Measurements from ENCODE around the gene PRKCE. TPM values are rescaled to one million over a fixed set of nuclear protein-coding genes. Genes with fewer than 3 reads are reported as not detected.

The PRKCE gene
- total RNA-seq, 1 experiment from 2014 or later, result 2.4 TPM

- TF ChIP-seq EZH2 (IDR thresholded peaks at IDR 0.05; ENCODE audit: borderline replicate concordance, low read depth, low read length, poor library complexity, severe bottlenecking) (no peak), CTCF (conservative IDR thresholded peaks at IDR 0.05; ENCODE audit: low read depth, low read length) (no peak)
- Histone ChIP-seq H3K9me3 (ENCODE audit: low read depth, low read length, poor library complexity, severe bottlenecking) (no peaks in the 10 kb centered on the region), H3K4me3 (ENCODE audit: low read depth, low read length, poor library complexity, severe bottlenecking) (no peak overlapping the region), H3K27ac (ENCODE audit: low read depth, low read length, poor library complexity, severe bottlenecking) (no peak overlapping the region), H3K27me3 (replicated peaks; ENCODE audit: insufficient read depth, low read depth, low read length, poor library complexity) (no peaks in the 10 kb centered on the region), H3K4me1 (ENCODE audit: insufficient read depth, low read length, poor library complexity, severe bottlenecking) (no peaks in the 10 kb centered on the region), H3K36me3 (ENCODE audit: insufficient read depth, low read length, poor library complexity, severe bottlenecking) (no peaks in the 10 kb centered on the region)
- no peak for DNase-seq (ENCODE audit: low spot score)
- intact Hi-C loops (cut with micrococcal nuclease; ENCODE audit: unreplicated experiment), result no loop called here
- no TSS peak for BruUV-seq (replicated peaks)
- CTCF ChIA-PET, result no interaction called here
- POLR2A ChIA-PET (ENCODE audit: low non-redundant PET), result no interaction called here
These were observed 406.7 kb downstream of the PRKCE start for GRCh38 chr2:46058140-46058539.

DNA sequence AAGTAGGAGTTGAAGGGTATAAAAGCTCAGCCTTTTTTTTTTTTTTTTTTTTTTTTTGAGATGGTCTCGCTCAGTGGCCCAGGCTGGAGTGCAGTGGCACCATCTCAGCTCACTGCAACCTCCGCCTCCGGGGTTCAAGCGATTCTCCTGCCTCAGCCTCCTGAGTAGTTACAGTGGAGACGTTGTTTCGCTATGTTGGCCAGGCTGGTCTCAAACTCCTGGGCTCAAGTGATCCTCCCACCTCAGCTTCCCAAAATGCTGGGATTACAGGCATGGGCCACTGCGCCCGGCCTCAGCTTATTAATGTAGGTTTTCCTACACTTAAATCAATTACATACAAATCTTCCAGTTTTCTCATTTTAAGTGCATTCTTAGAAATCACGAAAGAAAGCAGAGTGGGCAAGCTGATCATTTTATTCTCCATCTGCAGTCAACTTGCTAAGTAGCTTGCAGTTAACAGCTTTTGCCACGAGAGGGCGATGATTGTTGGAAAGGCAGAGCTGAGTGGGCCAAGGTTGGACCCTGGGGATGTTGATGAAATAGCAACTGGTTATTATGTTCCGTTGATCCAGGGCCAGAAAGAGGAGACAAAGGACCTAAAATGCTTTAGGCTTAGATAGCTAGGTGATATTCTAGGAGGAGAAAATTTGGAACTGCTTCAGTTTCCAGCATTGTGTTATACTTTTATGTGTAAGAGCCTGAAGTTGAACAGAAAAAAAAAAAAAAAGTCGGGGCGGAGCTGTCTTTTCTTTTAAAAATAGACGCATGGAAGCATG is 411.4 kb downstream of the PRKCE start:
- no peak overlapping the region for H3K4me3 ChIP-seq (ENCODE audit: low read depth, low read length, poor library complexity, severe bottlenecking)
- DNase-seq (ENCODE audit: low spot score), result peak; percentile 79
- CTCF ChIA-PET, result interaction anchor here (0.5 to 1.3 kb wide), 9 partner anchors 8 to 800 kb away, joined by 3 to 8 read pairs (median 4); no protein-coding TSS in a partner anchor
- BruUV-seq (replicated peaks), result no TSS peak
- no peaks in the 10 kb centered on the region for H3K4me1 ChIP-seq (ENCODE audit: insufficient read depth, low read length, poor library complexity, severe bottlenecking)
- H3K36me3 ChIP-seq (ENCODE audit: insufficient read depth, low read length, poor library complexity, severe bottlenecking), result no peaks in the 10 kb centered on the region
- POLR2A ChIA-PET (ENCODE audit: low non-redundant PET), result interaction anchor here (0.5 kb wide), 1 partner anchor 287 kb away, joined by 6 read pairs; no protein-coding TSS in a partner anchor
- H3K27ac ChIP-seq (ENCODE audit: low read depth, low read length, poor library complexity, severe bottlenecking), result no peak overlapping the region
- no peaks in the 10 kb centered on the region for H3K27me3 ChIP-seq (replicated peaks; ENCODE audit: insufficient read depth, low read depth, low read length, poor library complexity)
- intact Hi-C loops (cut with micrococcal nuclease; ENCODE audit: unreplicated experiment), result loop anchor here (2.0 kb wide), 1 partner anchor 302 kb away; no protein-coding TSS in a partner anchor
- H3K9me3 ChIP-seq (ENCODE audit: low read depth, low read length, poor library complexity, severe bottlenecking), result no peaks in the 10 kb centered on the region
- TF ChIP-seq EZH2 (IDR thresholded peaks at IDR 0.05; ENCODE audit: borderline replicate concordance, low read depth, low read length, poor library complexity, severe bottlenecking), result no peak
- peak; percentile 86 for TF ChIP-seq CTCF (conservative IDR thresholded peaks at IDR 0.05; ENCODE audit: low read depth, low read length)

GRCh38 chr2:46064396-46064795 is 412.9 kb downstream of the PRKCE start:
- intact Hi-C loops (cut with micrococcal nuclease; ENCODE audit: unreplicated experiment), result no loop called here
- ChIA-PET CTCF (no interaction called here), POLR2A (ENCODE audit: low non-redundant PET) (no interaction called here)
- no TSS peak for BruUV-seq (replicated peaks)
- Histone ChIP-seq H3K27me3 (replicated peaks; ENCODE audit: insufficient read depth, low read depth, low read length, poor library complexity) (no peaks in the 10 kb centered on the region), H3K27ac (ENCODE audit: low read depth, low read length, poor library complexity, severe bottlenecking) (no peak overlapping the region), H3K4me1 (ENCODE audit: insufficient read depth, low read length, poor library complexity, severe bottlenecking) (no peaks in the 10 kb centered on the region), H3K9me3 (ENCODE audit: low read depth, low read length, poor library complexity, severe bottlenecking) (no peaks in the 10 kb centered on the region), H3K36me3 (ENCODE audit: insufficient read depth, low read length, poor library complexity, severe bottlenecking) (no peaks in the 10 kb centered on the region), H3K4me3 (ENCODE audit: low read depth, low read length, poor library complexity, severe bottlenecking) (no peak overlapping the region)
- no peak for TF ChIP-seq CTCF (conservative IDR thresholded peaks at IDR 0.05; ENCODE audit: low read depth, low read length)
- no peak for TF ChIP-seq EZH2 (IDR thresholded peaks at IDR 0.05; ENCODE audit: borderline replicate concordance, low read depth, low read length, poor library complexity, severe bottlenecking)
- no peak for DNase-seq (ENCODE audit: low spot score)
